IPS-15b (cell line): ENCODE measurements around the gene FHOD3.

Source experiments
- H3K27me3 ChIP-seq: one replicate; pipeline ENCODE4 v1.6.1; 2013; ENCODE audit warnings: low read length; ENCODE audit not compliant: control insufficient read depth, insufficient read depth
- H3K36me3 ChIP-seq: one replicate; pipeline ENCODE4 v1.6.1; 2013; ENCODE audit warnings: low read length; ENCODE audit not compliant: control insufficient read depth, insufficient read depth
- H3K4me1 ChIP-seq: one replicate; pipeline ENCODE4 v1.6.1; 2013; ENCODE audit warnings: mild to moderate bottlenecking, low read length; ENCODE audit not compliant: control insufficient read depth, insufficient read depth
- H3K4me3 ChIP-seq: one replicate; pipeline ENCODE4 v1.5.1; 2013; ENCODE audit warnings: low read depth, low read length
- H3K9ac ChIP-seq: one replicate; pipeline ENCODE4 v1.6.1; 2013; ENCODE audit warnings: low read depth, mild to moderate bottlenecking, low read length
- H3K9me3 ChIP-seq: one replicate; pipeline ENCODE4 v1.6.1; 2013; ENCODE audit warnings: mild to moderate bottlenecking, low read length; ENCODE audit not compliant: control insufficient read depth, insufficient read depth

Gene FHOD3

DNA sequence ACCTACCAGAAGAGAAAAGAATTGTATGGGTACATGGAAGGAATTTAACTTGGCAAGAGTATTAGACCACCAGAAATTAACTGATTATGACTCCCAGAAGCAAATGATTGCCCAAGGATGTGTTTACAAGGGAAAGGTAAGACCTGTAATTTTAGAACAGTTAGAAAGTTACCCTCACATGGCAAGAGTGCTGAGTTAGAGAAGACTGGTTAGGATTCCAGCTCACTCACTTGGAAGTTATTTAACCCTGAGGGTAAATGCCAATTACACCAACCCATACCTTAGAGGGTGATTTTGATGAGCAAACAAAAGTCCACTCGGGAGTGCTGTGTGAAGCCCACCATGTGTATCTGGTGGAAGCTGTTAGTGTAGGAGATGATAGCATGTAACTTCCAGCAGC is 361.1 kb downstream of the FHOD3 start:
- no peaks in the 10 kb centered on the region for H3K9me3 ChIP-seq
- no peaks in the 10 kb centered on the region for H3K36me3 ChIP-seq
- no peak overlapping the region for H3K4me3 ChIP-seq
- no peaks in the 10 kb centered on the region for H3K4me1 ChIP-seq
- no peaks in the 10 kb centered on the region for H3K27me3 ChIP-seq
- H3K9ac ChIP-seq = no peak overlapping the region

DNA sequence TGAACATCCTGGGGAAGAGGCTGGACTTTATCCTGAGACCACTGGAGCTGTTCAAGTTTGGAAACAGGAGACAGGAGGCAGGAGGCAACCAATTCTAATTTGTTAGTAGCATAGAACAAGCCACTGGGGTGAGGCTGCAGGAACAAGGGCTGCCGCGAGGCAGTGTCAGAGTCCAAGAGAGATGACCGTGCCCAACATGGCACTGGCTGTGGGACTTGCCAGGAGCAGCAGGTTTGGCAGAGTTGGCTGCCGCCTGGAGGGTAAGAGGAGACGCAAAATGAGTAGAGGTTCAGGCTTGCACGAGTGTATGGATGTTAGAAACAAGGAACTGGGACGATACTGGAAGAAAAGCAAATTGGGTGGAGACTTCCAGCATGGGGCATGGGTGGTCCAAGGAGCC is 362.8 kb downstream of the FHOD3 start:
- no peak overlapping the region for H3K4me3 ChIP-seq
- no peaks in the 10 kb centered on the region for H3K27me3 ChIP-seq
- no peaks in the 10 kb centered on the region for H3K9me3 ChIP-seq
- no peak overlapping the region for H3K9ac ChIP-seq
- no peaks in the 10 kb centered on the region for H3K4me1 ChIP-seq
- H3K36me3 ChIP-seq = no peaks in the 10 kb centered on the region

DNA sequence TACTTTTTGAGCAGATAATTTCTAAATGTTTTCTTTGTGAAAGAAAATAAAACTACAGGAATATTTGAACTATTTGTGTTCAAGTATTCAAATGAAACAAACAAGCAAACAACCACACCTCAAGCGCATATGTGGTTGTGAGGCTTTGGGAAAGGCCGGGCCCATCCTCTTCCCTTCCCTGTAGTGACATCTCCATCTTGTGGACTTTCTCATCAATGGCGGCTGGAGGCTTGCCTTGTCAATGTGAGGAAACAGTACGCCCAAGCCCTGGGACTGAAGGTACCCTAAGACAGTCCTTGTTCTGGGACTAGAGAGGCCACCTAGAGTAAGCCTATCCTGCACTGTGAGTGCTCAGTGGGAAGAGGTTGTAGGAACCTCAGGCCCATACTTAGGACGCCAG is 364.5 kb downstream of the FHOD3 start:
- no peaks in the 10 kb centered on the region for H3K9me3 ChIP-seq
- no peak overlapping the region for H3K4me3 ChIP-seq
- H3K9ac ChIP-seq = no peak overlapping the region
- H3K4me1 ChIP-seq = no peaks in the 10 kb centered on the region
- no peaks in the 10 kb centered on the region for H3K27me3 ChIP-seq
- no peaks in the 10 kb centered on the region for H3K36me3 ChIP-seq

DNA sequence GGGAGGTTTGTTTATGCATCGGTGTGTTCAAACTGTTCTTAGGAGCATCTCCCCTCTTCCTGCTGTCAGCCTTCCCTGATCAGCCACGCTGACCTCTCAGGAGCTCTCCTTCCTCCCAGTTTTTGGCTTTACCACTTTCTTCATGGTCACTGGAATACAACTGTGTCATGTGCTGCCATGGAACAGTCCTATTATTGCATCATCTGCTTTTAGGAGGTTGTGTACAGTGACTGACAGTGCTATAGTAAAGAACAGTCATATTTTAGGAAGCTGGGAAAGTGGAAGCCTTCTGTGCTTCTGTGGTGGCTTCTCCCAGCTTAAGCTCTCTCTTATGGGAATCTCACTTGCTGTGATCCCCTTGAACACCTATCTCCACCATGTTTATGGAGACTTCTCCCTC is 365.8 kb downstream of the FHOD3 start:
- H3K4me3 ChIP-seq = no peak overlapping the region
- H3K27me3 ChIP-seq = no peaks in the 10 kb centered on the region
- H3K36me3 ChIP-seq = no peaks in the 10 kb centered on the region
- no peaks in the 10 kb centered on the region for H3K9me3 ChIP-seq
- H3K9ac ChIP-seq = no peak overlapping the region
- H3K4me1 ChIP-seq = no peaks in the 10 kb centered on the region

DNA sequence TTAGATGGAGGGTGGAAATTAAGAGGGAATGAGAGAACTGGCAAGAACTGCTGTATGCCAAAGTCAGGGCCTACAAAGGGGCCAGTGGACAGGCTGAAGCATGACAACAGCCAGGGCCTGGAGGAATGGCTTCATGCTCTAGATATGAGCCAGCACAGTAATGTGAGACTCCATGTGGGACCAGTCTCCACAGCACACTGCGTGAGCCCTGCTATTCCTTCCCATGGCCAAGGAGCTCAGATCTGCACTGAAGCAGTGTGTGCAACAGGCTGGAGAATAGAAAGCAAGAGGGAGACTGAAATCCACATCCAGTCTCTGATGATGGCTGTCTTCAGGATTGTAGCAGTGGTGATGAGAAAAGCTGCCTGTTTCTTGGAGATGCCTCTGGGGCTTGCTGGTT is 368.4 kb downstream of the FHOD3 start:
- H3K9ac ChIP-seq = no peak overlapping the region
- no peaks in the 10 kb centered on the region for H3K27me3 ChIP-seq
- no peaks in the 10 kb centered on the region for H3K4me1 ChIP-seq
- no peak overlapping the region for H3K4me3 ChIP-seq
- H3K9me3 ChIP-seq = no peaks in the 10 kb centered on the region
- no peaks in the 10 kb centered on the region for H3K36me3 ChIP-seq

DNA sequence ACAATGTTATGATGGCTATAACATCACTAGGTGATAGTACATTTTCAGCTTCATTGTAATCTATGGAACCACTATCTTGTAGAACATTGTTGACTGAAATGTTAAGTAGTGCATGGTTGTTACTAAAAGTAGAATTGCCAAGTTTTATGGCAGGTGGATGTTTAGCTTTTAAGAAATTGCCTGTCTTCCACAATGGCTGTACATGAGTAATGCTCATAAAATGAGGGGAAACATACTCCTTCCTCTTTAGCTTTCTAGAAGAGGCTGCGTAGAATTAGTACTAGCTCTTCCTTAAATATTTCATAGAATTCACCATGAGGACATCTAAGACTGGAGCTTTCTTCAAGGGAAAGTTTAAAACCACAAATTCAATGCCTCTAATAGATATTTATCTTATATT is 370.3 kb downstream of the FHOD3 start:
- Histone ChIP-seq H3K4me1 (no peaks in the 10 kb centered on the region), H3K4me3 (no peak overlapping the region), H3K27me3 (no peaks in the 10 kb centered on the region), H3K9ac (no peak overlapping the region), H3K36me3 (no peaks in the 10 kb centered on the region), H3K9me3 (no peaks in the 10 kb centered on the region)

DNA sequence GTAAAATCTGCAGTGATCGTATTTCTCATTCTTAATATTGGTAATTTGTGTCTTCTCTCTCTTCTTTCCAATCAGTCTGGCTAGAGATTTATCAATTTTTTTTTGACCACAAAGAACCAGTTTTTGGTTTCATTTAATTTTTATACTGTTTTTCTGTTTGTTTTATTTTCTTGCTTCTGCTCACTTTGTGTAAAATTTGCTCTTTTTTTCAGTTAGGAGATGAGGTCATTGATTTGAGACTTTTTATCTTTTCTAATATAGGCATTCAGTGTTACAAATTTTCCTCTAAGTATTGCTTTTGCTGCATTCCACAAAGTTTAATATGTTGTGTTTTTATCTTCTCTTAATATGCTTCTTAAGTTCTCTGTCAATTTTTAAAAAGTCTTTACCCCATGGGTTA is 370.8 kb downstream of the FHOD3 start:
- Histone ChIP-seq H3K4me3 (no peak overlapping the region), H3K27me3 (no peaks in the 10 kb centered on the region), H3K4me1 (no peaks in the 10 kb centered on the region), H3K36me3 (no peaks in the 10 kb centered on the region), H3K9ac (no peak overlapping the region), H3K9me3 (no peaks in the 10 kb centered on the region)

DNA sequence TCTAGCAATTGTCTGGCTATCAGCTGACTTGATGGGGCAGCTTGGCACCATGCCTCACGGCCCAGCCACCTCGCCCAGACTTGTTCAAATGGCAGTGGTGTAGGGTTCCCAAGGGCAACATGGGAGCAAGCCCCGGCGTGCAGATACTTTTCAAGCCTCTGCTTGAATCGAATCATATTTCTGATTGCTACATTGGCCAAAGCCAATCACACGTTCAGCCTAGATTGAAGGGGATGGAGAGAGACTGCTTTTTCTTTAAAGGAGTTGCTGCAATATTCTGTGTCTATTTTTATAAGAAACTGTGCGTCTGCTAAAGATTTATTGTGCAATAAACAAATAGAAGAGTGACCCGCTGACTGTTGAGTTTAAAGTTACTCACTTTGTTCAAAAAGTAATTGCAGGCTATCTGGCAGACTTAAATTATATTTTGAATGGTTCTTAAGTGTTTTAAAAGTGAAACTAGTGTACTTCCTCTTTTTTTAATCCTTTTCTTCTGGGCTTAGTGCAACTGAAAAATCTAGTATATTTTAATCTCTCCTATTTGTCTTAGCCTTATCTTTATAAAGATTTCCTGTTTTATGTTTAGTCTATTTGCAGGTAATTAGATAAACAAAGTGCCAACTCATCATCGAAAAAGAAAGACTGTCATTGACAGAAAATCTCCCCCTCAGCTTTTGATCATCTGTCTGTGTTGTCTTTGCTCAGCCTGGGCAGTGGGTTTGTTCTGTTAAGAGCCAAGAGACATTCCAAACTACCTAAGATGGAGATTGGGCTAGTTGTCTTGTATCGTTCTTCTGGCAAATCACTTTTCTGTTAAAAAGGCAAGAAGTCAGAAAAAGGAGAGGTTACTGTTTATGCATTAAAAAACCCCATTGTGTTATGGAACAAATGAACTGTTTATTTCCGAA is 375.2 kb downstream of the FHOD3 start:
- H3K9me3 ChIP-seq = no peaks in the 10 kb centered on the region
- no peak overlapping the region for H3K9ac ChIP-seq
- H3K4me1 ChIP-seq = no peaks in the 10 kb centered on the region
- H3K27me3 ChIP-seq = no peaks in the 10 kb centered on the region
- H3K36me3 ChIP-seq = no peaks in the 10 kb centered on the region
- H3K4me3 ChIP-seq = no peak overlapping the region

DNA sequence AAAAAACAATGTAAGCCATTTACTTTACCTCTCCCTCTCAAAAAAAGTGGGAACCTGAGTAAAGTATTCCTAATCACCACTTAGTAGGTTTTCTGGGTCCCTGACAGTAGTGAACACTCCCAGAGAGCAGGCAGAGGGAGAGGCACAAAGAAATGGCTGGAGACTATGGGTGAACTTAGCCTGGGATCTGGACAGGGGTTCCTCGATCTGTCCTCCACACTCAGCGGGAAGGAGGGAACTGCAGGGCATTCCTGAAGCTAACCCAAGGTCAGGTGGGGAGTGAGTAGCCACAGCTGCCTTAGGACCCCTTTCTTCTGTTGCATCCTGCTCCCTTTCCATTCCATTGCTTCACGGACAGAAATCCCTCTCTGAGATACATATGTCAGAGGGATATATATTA is 375.9 kb downstream of the FHOD3 start:
- H3K9ac ChIP-seq = no peak overlapping the region
- H3K27me3 ChIP-seq = no peaks in the 10 kb centered on the region
- no peak overlapping the region for H3K4me3 ChIP-seq
- no peaks in the 10 kb centered on the region for H3K4me1 ChIP-seq
- no peaks in the 10 kb centered on the region for H3K36me3 ChIP-seq
- H3K9me3 ChIP-seq = no peaks in the 10 kb centered on the region

DNA sequence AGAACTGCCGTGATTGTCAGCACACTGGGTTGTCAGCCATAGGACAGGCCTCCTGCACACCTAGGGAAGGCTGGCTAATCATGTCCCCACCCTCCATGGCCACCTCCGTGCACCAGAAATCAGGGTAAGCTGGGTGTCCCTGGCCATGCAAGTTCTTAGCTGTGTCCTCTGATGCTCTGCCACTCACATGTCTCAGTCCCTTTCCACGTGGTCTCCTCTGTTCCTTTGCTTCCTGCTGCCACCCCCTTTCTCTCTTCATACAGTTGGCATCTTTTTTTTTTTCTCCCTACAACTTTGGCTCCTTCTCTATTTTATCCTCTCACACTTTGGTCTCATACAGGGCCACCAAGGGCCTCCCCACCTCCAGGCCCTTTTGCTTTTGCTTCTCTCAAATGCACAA is 377.6 kb downstream of the FHOD3 start:
- Histone ChIP-seq H3K4me3 (no peak overlapping the region), H3K27me3 (no peaks in the 10 kb centered on the region), H3K36me3 (no peaks in the 10 kb centered on the region), H3K9me3 (no peaks in the 10 kb centered on the region), H3K9ac (no peak overlapping the region), H3K4me1 (no peaks in the 10 kb centered on the region)

DNA sequence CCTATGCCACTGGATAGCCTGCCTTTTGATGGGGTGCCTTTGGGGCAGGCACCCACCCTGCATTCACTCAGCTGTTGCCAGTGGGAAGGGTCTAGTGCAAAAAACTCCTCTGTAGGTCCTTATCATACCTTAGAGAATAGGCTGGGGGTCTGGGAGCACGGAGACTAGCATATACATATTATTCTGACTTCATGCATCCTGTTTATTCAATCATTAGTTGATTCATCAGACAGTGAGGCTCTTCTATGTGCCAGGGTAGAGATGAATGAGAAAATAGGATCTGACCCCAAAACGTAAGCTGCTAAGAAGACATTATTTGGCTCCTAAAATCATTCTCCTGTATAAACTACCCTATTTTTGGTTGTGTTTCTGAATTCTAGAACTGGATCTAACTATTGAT is 378.0 kb downstream of the FHOD3 start:
- no peaks in the 10 kb centered on the region for H3K9me3 ChIP-seq
- H3K4me3 ChIP-seq = no peak overlapping the region
- no peaks in the 10 kb centered on the region for H3K4me1 ChIP-seq

DNA sequence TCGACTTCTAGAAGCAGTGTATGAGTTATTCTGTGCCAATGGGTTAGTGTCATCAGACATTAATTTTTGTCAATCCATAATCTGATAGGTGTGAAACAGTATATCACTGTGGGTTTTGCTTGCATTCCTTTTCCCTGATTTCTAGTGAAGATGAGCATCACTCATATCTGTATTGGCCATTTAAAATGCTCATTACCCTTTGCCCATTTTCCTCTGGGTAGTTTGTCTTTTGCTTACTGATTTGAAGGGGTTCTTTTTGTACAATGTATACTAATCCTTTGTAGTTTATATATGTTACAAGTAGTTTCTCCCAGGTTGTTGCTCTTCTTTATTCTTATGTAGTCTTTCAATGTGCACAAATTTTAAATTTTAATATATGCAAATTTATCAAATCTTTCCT is 379.1 kb downstream of the FHOD3 start:
- no peaks in the 10 kb centered on the region for H3K4me1 ChIP-seq
- H3K27me3 ChIP-seq = no peaks in the 10 kb centered on the region
- no peaks in the 10 kb centered on the region for H3K36me3 ChIP-seq
- no peaks in the 10 kb centered on the region for H3K9me3 ChIP-seq
- no peak overlapping the region for H3K4me3 ChIP-seq
- H3K9ac ChIP-seq = no peak overlapping the region

More for the DNA sequence above, 378.0 kb downstream of the FHOD3 start:
- Histone ChIP-seq H3K9ac (no peak overlapping the region), H3K27me3 (no peaks in the 10 kb centered on the region), H3K36me3 (no peaks in the 10 kb centered on the region)
